GM21515 (cell line): Measurements from ENCODE around the gene TMEM271.
"Not testable (repeated sequence)": the region's sequence is repeated elsewhere in the genome, so short reads cannot be mapped to it uniquely, and the experiment has no call there.

ENCODE experiments used
- ATAC-seq: cut with Tn5 transposase; IDR thresholded peaks from one replicate; pipeline ENCODE4 v1.9.1; 2021; ENCODE audit not compliant: unreplicated experiment

Gene TMEM271

GRCh38 chr4:610411-611261, 34.5 kb upstream of the TMEM271 start:
- ATAC-seq, result no peak

- ATAC-seq, result no peak
These were observed 33.4 kb upstream of the TMEM271 start for GRCh38 chr4:609400-610050.

GRCh38 chr4:608236-608635, 32.1 kb upstream of the TMEM271 start:
- ATAC-seq, result no peak

- ATAC-seq, result no peak
These were observed 29.8 kb upstream of the TMEM271 start for GRCh38 chr4:605702-606425.

GRCh38 chr4:604131-604530, 28.0 kb upstream of the TMEM271 start:
- ATAC-seq, result no peak

GRCh38 chr4:602559-602942, 26.5 kb upstream of the TMEM271 start:
- ATAC-seq, result no peak

GRCh38 chr4:601612-602558, 25.8 kb upstream of the TMEM271 start:
- ATAC-seq, result no peak

- no peak for ATAC-seq
These were observed 24.9 kb upstream of the TMEM271 start for GRCh38 chr4:600850-601515.

- no peak for ATAC-seq
These were observed 24.1 kb upstream of the TMEM271 start for GRCh38 chr4:600166-600565.

- no peak for ATAC-seq
These were observed 22.8 kb upstream of the TMEM271 start for GRCh38 chr4:598925-599324.

- ATAC-seq, result no peak
These were observed 16.9 kb upstream of the TMEM271 start for GRCh38 chr4:592825-593520.

- not testable (repeated sequence) for ATAC-seq
These were observed 16.1 kb upstream of the TMEM271 start for GRCh38 chr4:592178-592577.

GRCh38 chr4:590313-590841, 14.3 kb upstream of the TMEM271 start:
- no peak for ATAC-seq

- no peak for ATAC-seq
These were observed 13.3 kb upstream of the TMEM271 start for GRCh38 chr4:589219-589963.

GRCh38 chr4:588351-588849, 12.3 kb upstream of the TMEM271 start:
- no peak for ATAC-seq

GRCh38 chr4:587671-588350, 11.7 kb upstream of the TMEM271 start:
- ATAC-seq, result no peak

GRCh38 chr4:583820-584219, 7.7 kb upstream of the TMEM271 start:
- ATAC-seq, result no peak
